GM19438 (cell line): ENCODE measurements around the gene SNRPD3.

ENCODE experiments used
- ATAC-seq: cut with Tn5 transposase; IDR thresholded peaks from one replicate; pipeline ENCODE4 v1.9.1; 2021; ENCODE audit warnings: low read depth; ENCODE audit not compliant: unreplicated experiment

SNRPD3 gene

DNA sequence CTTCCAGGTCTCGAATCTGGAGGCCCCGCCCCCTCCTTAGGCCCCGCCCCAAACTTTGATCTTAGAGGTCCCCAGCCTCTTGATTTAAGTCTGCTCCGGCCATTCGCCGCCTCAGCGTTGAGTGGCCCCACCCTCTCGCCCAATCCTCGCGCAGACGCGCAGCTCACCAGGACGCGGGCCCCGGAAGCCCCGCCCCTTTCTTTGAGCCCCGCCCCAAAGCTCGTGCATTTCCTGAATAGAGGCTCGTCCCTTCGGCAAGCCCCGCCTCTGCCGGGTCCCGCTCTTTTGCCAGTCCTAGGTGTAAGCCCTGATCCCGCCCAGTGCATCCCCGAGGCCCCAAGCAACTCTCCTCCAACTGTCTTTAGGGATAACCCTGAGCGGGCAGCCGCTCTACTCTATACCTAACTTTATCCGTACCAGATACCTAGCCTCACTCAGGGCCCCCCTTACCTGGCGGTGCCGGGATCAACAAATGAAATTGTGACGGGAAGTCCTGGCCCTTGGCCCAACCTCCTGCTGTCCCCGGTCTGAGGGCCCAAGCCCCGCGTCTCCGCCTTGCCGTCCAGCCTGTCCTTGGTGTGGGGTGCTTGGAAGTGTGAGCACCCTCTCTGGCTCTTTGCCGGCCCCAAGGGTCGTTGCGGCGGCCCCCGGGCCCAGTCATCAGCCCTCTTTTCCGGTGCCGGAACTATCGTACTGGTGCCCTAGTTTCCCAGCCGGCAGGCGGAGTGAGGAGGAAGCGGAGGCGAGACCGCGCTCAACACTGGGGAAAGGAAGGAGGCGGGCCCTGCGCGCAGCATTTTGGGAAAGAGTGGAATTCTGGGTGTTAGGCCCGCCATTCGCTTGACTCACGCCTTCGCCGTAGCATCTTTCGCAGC is at the start of gene SNRPD3:
Gene SNRPD3 (plus strand): TSS at position 835 of the 875 bp plus-strand sequence. CDS start 1,676 bp downstream, outside the sequence.
- peak; percentile 61 for ATAC-seq

DNA sequence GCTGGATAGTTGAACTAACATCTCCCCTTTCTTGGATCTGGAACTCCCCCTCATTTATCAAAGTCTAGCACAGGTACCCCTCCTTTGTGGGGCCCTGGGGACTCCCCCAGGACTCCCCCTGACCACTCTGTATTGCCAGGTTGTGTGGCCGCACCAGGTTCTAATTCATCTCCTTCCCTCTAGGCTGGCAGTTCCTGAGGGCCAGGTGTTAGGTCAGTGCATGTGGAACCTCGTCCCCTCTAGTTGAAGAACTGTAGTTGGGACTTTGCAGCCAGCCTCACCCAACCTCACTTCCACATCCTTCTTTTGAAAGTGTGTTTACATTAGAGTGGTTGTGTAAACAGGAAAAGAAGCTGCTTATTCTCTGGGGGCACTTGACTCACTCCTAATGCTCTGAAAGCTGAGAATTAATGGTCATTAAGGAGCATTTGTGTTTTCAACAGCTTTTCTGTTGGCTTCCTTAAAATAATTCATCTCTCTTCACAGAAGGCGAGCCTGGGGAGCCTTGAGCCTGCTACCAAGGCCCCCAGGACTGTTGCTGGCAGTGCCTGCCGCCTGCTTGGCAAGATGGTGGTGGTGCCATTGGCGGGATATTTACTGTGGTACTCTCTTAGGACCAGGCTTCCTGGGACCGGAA is 48.9 kb upstream of the SNRPD3 start:
- ATAC-seq, result no peak

DNA sequence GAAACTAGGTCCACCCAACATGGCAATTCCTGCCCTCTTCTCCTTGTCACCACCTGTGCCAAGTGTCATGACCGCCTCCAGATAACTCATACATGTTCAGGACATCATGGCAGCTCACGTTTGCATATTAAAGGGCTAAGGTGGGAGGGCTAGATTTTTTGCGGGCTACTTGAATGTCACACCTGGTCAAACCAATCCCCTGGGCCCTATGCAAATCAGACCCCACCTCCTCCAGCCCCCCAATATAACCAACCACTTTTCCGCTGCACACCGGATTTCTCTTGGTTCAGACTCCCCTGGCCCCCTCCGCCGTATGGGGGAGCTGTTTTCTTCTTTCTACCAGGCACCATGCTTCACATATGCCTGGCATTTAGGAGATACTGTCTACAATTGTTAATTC is 48.1 kb upstream of the SNRPD3 start:
- ATAC-seq, result no peak

- no peak for ATAC-seq
These were observed 44.9 kb upstream of the SNRPD3 start for GRCh38 chr22:24510637-24511625.

DNA sequence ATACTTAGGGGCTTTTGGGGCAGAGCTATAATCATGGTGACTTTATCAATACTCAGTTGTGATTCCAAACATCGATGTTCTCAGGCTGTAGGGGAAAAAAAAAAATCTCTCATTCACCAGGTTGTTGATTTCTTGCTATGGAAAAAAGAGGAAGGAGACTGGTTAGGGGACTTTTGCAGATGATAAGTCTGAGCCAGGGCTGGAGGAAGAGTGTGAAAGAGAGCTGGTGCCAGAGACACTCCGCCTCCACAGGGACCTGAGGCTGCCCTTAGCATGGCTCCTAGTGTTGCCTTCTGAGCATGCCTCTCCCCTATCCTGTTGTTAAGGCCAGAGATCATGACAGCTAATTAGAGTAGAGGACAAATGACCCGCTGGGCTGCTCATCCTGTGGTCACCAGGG is 43.8 kb upstream of the SNRPD3 start:
- ATAC-seq, result no peak

DNA sequence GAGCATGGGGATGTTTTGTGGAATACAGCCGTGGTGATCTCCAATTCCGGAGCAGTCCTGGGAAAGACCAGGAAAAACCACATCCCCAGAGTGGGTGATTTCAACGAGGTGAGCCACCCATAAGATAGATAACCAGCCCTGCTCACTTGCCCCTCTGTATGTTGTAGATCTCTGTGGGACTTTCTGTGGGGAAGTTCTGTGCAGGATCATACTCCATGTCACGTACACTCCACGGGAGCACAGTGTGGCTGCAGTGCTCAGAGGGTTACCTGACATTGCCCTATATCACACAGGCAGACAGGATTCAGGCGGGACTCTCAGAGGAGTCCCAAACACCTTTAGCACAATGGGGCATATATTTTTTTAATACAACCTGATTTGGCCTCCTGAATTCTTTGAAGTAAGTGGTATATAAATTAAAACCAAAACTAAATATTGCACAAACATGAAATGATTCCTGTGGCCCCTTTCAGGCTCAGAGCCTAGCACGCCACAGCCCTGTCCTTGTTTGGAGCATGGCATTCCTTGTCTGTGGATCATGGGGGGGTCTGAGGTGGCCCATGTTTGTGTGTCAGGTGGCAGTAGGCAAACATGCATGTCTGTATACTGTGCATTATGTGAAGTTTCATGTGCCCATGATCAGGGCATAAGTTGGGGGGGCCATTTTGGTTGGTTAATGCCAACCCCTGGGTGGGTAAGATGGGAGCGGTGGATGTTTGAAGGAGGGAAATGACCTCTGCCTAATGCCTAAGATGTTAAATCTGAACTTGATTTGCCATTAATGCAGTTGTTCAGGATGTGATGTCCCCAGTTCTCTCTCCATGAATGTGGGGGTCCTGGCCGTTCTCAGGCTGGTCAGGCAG is 42.2 kb upstream of the SNRPD3 start:
- ATAC-seq, result no peak

DNA sequence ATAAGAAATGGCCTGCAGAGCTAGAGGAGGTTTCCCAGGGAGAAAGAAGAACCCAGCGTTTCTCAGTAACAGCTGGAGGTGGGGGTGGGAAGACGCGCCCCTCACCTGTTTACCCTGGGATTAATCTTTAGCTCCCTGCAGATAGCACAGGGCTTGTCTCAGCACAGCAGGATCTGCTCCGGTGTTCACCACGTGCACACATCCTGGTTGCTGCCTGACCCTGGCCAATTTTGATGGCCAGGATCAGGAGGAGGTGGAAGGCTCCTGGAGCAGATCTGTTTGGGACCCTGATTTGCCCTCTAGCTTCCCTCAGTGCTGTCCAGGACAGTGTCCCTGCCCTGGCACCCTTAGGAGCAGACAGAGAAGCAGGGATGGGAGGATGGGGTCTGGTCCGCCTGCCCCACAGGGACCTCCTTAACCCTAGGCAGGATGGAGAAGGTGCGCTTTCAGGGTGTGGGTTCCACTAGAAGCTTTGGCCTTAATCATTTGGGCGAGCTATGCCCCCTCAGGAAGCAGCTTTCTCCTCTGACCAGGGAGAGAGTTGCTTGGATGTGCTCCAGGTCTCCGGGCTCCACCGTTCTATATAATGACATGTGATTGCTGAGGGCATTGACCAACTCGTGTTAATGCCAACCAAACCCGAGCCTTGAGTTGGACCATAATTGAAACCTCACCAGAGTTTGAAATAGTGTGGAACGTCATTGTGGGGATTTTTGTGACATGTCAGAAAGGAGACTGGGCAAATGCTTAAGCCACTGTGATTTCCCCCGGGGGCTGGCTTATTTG is 41.4 kb upstream of the SNRPD3 start:
- no peak for ATAC-seq

DNA sequence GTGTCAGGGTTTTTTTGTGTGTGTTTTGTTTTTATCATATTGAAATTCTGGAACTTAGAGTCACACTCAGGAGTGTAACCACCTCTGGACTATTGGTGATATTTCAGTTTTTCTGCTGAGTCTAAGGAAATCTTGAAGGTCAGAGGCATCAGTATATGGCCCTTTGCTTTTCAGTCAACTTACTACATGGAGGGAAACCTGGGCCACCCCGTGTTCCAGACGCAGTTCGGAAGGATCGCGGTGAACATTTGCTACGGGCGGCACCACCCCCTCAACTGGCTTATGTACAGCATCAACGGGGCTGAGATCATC is 40.8 kb upstream of the SNRPD3 start:
- no peak for ATAC-seq

DNA sequence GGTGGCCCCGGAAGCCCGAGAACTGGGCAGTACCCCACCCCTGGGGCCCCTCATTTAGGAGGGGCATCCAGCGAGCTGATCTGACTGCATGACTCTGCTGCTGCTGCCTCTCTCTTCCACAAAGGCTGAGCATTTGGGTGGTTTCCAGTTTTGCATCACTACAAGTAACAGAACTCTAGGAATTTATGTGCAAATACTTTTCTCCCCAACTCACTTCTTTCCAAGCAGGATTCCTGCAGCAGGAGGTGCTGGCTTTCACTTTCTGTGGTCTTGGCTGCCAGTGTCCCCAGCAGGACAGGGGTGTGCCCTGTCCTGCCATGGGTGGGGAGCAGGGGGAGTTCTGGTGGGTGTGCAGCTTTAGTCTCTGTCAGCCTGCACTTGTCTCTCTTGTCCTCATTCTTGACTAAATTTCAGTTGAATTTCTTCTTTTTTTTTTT is 39.5 kb upstream of the SNRPD3 start:
- ATAC-seq, result no peak

DNA sequence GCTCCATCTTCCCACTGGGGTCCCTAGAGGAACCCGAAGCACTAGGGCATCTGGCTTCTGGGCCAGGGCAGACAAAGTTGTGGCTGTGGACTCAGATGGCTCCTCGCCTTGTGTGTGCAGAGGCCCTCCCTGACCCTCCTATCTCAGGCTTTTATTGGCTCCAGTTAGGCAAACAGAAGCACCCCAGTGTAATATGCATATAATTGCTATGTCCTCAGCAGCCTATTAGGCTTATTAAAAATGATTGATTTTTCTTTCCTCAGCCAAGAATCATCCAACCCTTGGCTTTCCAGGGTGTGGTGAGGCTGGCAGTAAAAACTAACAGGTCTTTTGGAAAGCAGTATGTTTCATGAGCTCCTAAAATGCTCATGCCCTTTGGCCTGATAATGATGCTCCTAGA is 38.4 kb upstream of the SNRPD3 start:
- no peak for ATAC-seq

DNA sequence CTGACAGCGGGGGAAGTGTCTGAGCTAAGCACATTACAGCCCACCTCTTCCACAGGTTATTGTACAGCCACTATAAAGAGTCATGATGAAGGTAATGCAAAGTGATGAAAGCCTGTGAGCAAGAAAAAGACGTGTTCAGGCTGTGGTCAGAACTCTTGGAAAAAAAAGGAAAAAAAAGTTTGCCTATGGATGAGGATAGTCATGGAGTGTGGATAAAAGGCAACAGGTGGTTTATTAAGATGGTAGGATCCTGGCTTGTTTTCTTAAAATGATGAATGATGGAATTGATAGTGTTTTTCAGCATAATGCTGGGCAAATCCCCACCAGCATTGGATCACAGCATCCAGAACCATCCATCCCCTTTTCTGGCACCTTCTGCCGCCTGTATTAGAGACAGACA is 37.6 kb upstream of the SNRPD3 start:
- ATAC-seq, result no peak

- no peak for ATAC-seq
These were observed 36.9 kb upstream of the SNRPD3 start for GRCh38 chr22:24518771-24519485.

DNA sequence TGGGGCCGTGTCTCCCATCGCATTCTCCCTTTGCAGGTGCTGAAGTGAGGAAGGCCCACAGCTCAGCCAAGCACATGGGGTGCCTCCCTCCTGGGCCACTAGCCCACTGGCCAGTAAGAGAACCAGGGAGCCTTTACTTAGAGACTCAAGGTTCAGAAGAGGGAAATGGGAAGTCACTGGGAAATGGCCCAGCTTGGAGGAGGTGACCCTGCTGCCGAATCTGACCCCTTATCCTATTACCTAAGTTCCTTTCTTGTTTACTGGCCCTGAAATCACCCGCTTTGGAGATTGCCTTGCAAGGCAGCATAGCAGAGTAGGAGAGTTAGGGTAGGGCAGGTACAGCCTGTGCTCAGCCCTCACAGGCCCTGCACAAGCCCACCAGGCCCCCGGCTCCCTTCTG is 36.3 kb upstream of the SNRPD3 start:
- ATAC-seq, result no peak

DNA sequence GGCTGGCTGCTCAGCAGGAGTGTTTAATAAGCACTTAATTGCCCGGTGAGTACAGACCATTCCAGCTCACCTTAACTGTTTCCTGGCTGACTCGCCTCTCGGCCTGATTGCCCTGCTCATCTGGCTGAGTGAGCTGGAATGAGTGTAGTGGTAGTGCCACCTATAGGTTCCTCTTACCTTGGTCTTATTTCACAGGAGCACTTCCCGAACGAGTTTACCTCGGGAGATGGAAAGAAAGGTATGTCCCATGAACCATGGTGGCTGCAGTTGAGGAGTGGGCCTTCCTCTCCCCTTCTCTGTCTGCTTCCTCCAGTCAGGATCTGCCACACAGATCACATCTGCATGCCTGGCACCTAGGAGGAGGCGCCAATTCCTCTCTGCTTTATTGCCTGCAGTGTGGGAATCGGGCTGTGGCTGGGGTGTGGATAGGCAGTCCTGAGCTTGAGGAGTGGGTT is 34.0 kb upstream of the SNRPD3 start:
- ATAC-seq, result no peak

- no peak for ATAC-seq
These were observed 31.9 kb upstream of the SNRPD3 start for GRCh38 chr22:24523873-24524272.

GRCh38 chr22:24525416-24526037 is 30.3 kb upstream of the SNRPD3 start:
- ATAC-seq, result peak; percentile 61

- ATAC-seq, result no peak
These were observed 29.6 kb upstream of the SNRPD3 start for GRCh38 chr22:24526191-24526590.

GRCh38 chr22:24529898-24530297 is 25.9 kb upstream of the SNRPD3 start:
- ATAC-seq, result no peak
